ENCODE data around the gene CHRM1. TPM values are rescaled to one million over a fixed set of nuclear protein-coding genes. Genes with fewer than 3 reads are reported as not detected.
"Not testable (repeated sequence)": the region's sequence is repeated elsewhere in the genome, so short reads cannot be mapped to it uniquely, and the experiment has no call there.

CHRM1 gene
- total RNA-seq, 1 donor from 2014 or later: not detected

DNA sequence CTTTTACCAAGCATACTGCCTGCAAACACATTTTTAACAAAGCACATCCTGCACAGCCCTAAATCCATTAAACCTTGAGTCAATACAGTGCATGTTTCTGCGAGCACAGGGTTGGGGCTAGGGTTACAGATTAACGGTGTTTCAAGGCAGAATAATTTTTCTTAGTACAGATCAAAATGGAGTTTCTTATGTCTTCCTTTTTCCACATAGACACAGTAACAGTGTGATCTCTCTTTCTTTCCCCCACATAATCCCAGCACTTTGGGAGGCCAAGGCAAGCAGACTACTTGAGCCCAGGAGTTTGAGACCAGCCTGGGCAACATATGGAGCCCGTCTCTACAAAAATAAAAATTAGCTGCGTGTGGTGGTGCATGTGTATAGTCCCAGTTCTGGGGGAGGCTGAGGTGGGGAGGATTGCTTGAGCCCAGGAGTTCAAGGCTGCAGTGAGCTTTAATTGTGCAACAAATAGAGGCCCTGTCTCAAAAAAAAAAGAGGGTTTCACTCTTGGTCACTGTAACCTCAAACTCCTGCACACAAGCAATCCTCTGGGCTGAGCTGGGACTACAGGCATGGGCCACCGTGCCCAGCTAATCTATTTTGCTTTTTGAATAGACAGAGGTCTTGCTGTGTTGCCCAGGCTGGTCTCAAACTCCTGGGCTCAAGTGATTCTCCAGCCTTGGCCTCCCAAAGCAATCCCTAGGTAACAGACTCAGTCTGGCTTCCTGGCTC, 60.2 kb downstream of the CHRM1 start:
- Histone ChIP-seq H3K9me3 (ENCODE audit: insufficient read depth, low read depth, low read length) (no peaks in the 10 kb centered on the region), H2AFZ (ENCODE audit: low read depth, low read length) (no peak overlapping the region), H3K4me2 (ENCODE audit: low read length) (no peak overlapping the region), H4K20me1 (ENCODE audit: insufficient read depth, low read length) (peaks cover 9% of the 10 kb centered on the region), H3K9ac (ENCODE audit: low read length) (no peak overlapping the region), H3K27me3 (ENCODE audit: insufficient read depth, low read length) (no peaks in the 10 kb centered on the region), H3K4me3 (ENCODE audit: insufficient read depth, low read depth, low read length) (no peak overlapping the region), H3K79me2 (ENCODE audit: insufficient read depth, low read length) (peaks cover 28% of the 10 kb centered on the region), H3K27ac (ENCODE audit: low read depth, low read length) (no peak overlapping the region), H3K36me3 (ENCODE audit: insufficient read depth, low read length) (no peaks in the 10 kb centered on the region), H3K4me1 (ENCODE audit: insufficient read depth, low read length) (peaks cover 11% of the 10 kb centered on the region)
- Mint-ChIP-seq H3K27ac (ENCODE audit: unreplicated experiment) (no peak overlapping the region), H3K9me3 (ENCODE audit: unreplicated experiment) (no peaks in the 10 kb centered on the region), H3K4me3 (ENCODE audit: unreplicated experiment) (no peak overlapping the region), H3K36me3 (ENCODE audit: low read depth, unreplicated experiment) (peaks cover 2% of the 10 kb centered on the region), H3K27me3 (ENCODE audit: low read depth, unreplicated experiment) (no peaks in the 10 kb centered on the region), H3K4me1 (ENCODE audit: low read depth, unreplicated experiment) (peaks cover 19% of the 10 kb centered on the region)
- FAIRE-seq: no peak
- no peak for TF ChIP-seq EZH2 (IDR thresholded peaks at IDR 0.05; ENCODE audit: insufficient read depth, low read length)
- TF ChIP-seq, protein P1, sequence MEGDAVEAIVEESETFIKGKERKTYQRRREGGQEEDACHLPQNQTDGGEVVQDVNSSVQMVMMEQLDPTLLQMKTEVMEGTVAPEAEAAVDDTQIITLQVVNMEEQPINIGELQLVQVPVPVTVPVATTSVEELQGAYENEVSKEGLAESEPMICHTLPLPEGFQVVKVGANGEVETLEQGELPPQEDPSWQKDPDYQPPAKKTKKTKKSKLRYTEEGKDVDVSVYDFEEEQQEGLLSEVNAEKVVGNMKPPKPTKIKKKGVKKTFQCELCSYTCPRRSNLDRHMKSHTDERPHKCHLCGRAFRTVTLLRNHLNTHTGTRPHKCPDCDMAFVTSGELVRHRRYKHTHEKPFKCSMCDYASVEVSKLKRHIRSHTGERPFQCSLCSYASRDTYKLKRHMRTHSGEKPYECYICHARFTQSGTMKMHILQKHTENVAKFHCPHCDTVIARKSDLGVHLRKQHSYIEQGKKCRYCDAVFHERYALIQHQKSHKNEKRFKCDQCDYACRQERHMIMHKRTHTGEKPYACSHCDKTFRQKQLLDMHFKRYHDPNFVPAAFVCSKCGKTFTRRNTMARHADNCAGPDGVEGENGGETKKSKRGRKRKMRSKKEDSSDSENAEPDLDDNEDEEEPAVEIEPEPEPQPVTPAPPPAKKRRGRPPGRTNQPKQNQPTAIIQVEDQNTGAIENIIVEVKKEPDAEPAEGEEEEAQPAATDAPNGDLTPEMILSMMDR (IDR thresholded peaks at IDR 0.05; ENCODE audit: insufficient read depth, low read depth, low read length): no peak
- no peak for DNase-seq (ENCODE audit: low read depth)

DNA sequence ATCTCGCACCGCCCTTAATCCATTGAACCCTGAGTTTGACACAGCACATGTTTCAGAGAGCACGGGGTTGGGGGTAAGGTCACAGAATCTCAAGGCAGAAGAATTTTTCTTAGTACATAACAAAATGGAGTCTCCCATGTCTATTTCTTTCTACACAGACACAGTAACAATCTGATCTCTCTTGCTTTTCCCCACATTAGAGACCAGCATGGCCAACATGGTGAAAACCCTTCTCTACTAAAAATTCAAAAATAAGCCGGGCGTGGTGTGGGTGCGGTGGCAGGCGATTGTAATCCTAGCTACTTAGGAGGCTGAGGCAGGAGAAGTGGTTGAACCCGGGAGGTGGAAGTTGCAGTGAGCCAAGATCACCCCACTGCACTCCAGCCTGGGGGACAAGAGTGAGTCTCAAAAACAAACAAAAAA, 61.9 kb downstream of the CHRM1 start:
- not testable (repeated sequence) for H3K36me3 ChIP-seq (ENCODE audit: insufficient read depth, low read length); H2AFZ ChIP-seq (ENCODE audit: low read depth, low read length); H3K27ac Mint-ChIP-seq (ENCODE audit: unreplicated experiment); FAIRE-seq; H3K9me3 Mint-ChIP-seq (ENCODE audit: unreplicated experiment); H3K27me3 Mint-ChIP-seq (ENCODE audit: low read depth, unreplicated experiment); H3K4me2 ChIP-seq (ENCODE audit: low read length); H3K27me3 ChIP-seq (ENCODE audit: insufficient read depth, low read length); H3K27ac ChIP-seq (ENCODE audit: low read depth, low read length); H3K4me3 ChIP-seq (ENCODE audit: insufficient read depth, low read depth, low read length); H3K36me3 Mint-ChIP-seq (ENCODE audit: low read depth, unreplicated experiment); DNase-seq (ENCODE audit: low read depth); H3K9me3 ChIP-seq (ENCODE audit: insufficient read depth, low read depth, low read length); H3K9ac ChIP-seq (ENCODE audit: low read length)
- Mint-ChIP-seq H3K4me3 (ENCODE audit: unreplicated experiment) (peak overlapping the region; percentile 62), H3K4me1 (ENCODE audit: low read depth, unreplicated experiment) (peaks cover 19% of the 10 kb centered on the region)
- Histone ChIP-seq H3K79me2 (ENCODE audit: insufficient read depth, low read length) (peaks cover 38% of the 10 kb centered on the region), H4K20me1 (ENCODE audit: insufficient read depth, low read length) (peaks cover 23% of the 10 kb centered on the region), H3K4me1 (ENCODE audit: insufficient read depth, low read length) (peaks cover 11% of the 10 kb centered on the region)

Other genes starting within 250 kb of the CHRM1 start
- gene UQCC3, start 249.7 kb downstream of the CHRM1 start, total RNA-seq: 7.2 and 8.7 TPM in 2 replicates
- gene LBHD1, start 249.1 kb downstream of the CHRM1 start, total RNA-seq: 6.4 and 8.0 TPM in 2 replicates
- 80.0 and 89.8 TPM in 2 replicates for gene UBXN1, start 242.3 kb downstream of the CHRM1 start, total RNA-seq
- gene LRRN4CL, start 231.8 kb downstream of the CHRM1 start, total RNA-seq: 0.17 and 0.43 TPM in 2 replicates
- 51.1 and 55.0 TPM in 2 replicates for gene BSCL2, start 213.9 kb downstream of the CHRM1 start, total RNA-seq
- 0.46 TPM in 1 of 2 replicates, not detected in the other for gene GNG3, start 213.7 kb downstream of the CHRM1 start, total RNA-seq
- gene HNRNPUL2, start 193.9 kb downstream of the CHRM1 start, total RNA-seq: 39.9 and 40.0 TPM in 2 replicates
- gene TTC9C, start 192.9 kb downstream of the CHRM1 start, total RNA-seq: 51.9 and 60.8 TPM in 2 replicates
- 11.0 and 11.2 TPM in 2 replicates for gene ZBTB3, start 167.2 kb downstream of the CHRM1 start, total RNA-seq
- 88.3 and 89.1 TPM in 2 replicates for gene POLR2G, start 159.8 kb downstream of the CHRM1 start, total RNA-seq
- 14.7 and 15.1 TPM in 2 replicates for gene TAF6L, start 150.0 kb downstream of the CHRM1 start, total RNA-seq
- gene TMEM179B, start 134.0 kb downstream of the CHRM1 start, total RNA-seq: 51.3 and 57.5 TPM in 2 replicates
- gene TMEM223, start 129.4 kb downstream of the CHRM1 start, total RNA-seq: 7.8 and 11.3 TPM in 2 replicates
- gene NXF1, start 115.9 kb downstream of the CHRM1 start, total RNA-seq: 51.4 and 55.9 TPM in 2 replicates
- gene STX5, start 89.3 kb downstream of the CHRM1 start, total RNA-seq: 44.2 and 45.7 TPM in 2 replicates
- not detected in 2 replicates for gene TEX54, start 88.5 kb downstream of the CHRM1 start, total RNA-seq
- 46.8 and 53.5 TPM in 2 replicates for gene WDR74, start 81.8 kb downstream of the CHRM1 start, total RNA-seq
- gene SLC3A2, start 40.5 kb downstream of the CHRM1 start, total RNA-seq: 588 and 592 TPM in 2 replicates
- not detected in 2 replicates for gene SLC22A6, start 63.6 kb upstream of the CHRM1 start, total RNA-seq
- gene SLC22A8, start 94.5 kb upstream of the CHRM1 start, total RNA-seq: not detected in 2 replicates
- not detected in 2 replicates for gene SLC22A24, start 222.9 kb upstream of the CHRM1 start, total RNA-seq